Endothelial cell of umbilical vein (primary cell): ENCODE measurements around the gene NHSL2. TPM values are rescaled to one million over a fixed set of nuclear protein-coding genes. Genes with fewer than 3 reads are reported as not detected.

Experiments
- BruUV-seq: library from RNA; stranded (reverse); fragments of 400-500 nt; replicated peaks from 2 replicates; lab custom pipeline; 2021; lab: Mats Ljungman, UMichigan
- CTCF ChIA-PET: fragments of 300-600, 350-600 bp; sonication (Branson Sonifier 250); formaldehyde crosslinking; loops from one replicate; lab custom pipeline; 2021; ENCODE audit warnings: antibody characterized with exemption, inconsistent platforms; lab: Charles Lee
- POLR2A ChIA-PET: fragments of 300-600, 350-600 bp; sonication (Branson Sonifier 250); formaldehyde crosslinking; loops from one replicate; lab custom pipeline; 2021; ENCODE audit warnings: antibody characterized with exemption, inconsistent platforms; lab: Charles Lee
- DNase-seq: peaks from one replicate; pipeline ENCODE4 v3.0.0-alpha.2; 2011; ENCODE audit warnings: low read depth, low spot score
- FAIRE-seq: peaks from 2 replicates; lab custom pipeline; 2011; peaks lifted over from hg19 to GRCh38; lab: Jason Lieb, UNC
- H2AFZ ChIP-seq: 2 replicates; pipeline ENCODE4 v1.6.0; 2012; ENCODE audit warnings: low read depth, low read length, control low read depth, inconsistent platforms
- H3K27ac ChIP-seq: 2 replicates; pipeline ENCODE4 v1.5.1; 2011; ENCODE audit warnings: low read depth, mild to moderate bottlenecking, control low read depth, low read length, moderate library complexity; ENCODE audit not compliant: insufficient read depth
- H3K27me3 ChIP-seq, 2 experiments: 2 replicates each; pipeline versions ENCODE4 v1.6.0 to v1.6.1; 2011; ENCODE audit warnings: low read length in 2 of 2, mixed read lengths in 1 of 2; ENCODE audit not compliant: control insufficient read depth in 2 of 2, insufficient read depth in 2 of 2
- H3K36me3 ChIP-seq, 2 experiments: 2 replicates in 1 of 2; 3 replicates in 1 of 2; pipeline ENCODE4 v1.5.1; 2011; ENCODE audit warnings: low read length in 2 of 2, mild to moderate bottlenecking in 1 of 2, moderate library complexity in 1 of 2; ENCODE audit not compliant: control insufficient read depth in 2 of 2, insufficient read depth in 2 of 2; ENCODE audit errors: extremely low read depth in 1 of 2
- H3K4me1 ChIP-seq: 3 replicates; pipeline ENCODE4 v1.5.1; 2011; ENCODE audit warnings: mild to moderate bottlenecking, low read length; ENCODE audit not compliant: control insufficient read depth, insufficient read depth; ENCODE audit errors: extremely low read depth
- H3K4me2 ChIP-seq: 2 replicates; pipeline ENCODE4 v1.6.1; 2011; ENCODE audit warnings: low read length, control low read depth, mixed read lengths; ENCODE audit not compliant: insufficient read depth
- H3K4me3 ChIP-seq, 3 experiments: fragments of 200-600 bp in 1 of 3; sonication (generic), shearing (Covaris generic) in 1 of 3; replicated peaks in 1 of 3; 2 replicates each; pipeline ENCODE4 v1.5.1; 2011 to 2016; ENCODE audit warnings: control low read depth in 3 of 3, low read length in 3 of 3, mild to moderate bottlenecking in 2 of 3, inconsistent platforms in 1 of 3, low read depth in 1 of 3, moderate library complexity in 1 of 3; ENCODE audit not compliant: insufficient read depth in 1 of 3
- H3K79me2 ChIP-seq: 2 replicates; pipeline ENCODE4 v1.6.0; 2012; ENCODE audit warnings: low read length, inconsistent platforms; ENCODE audit not compliant: control insufficient read depth, insufficient read depth
- H3K9ac ChIP-seq: replicated peaks from 2 replicates; pipeline ENCODE3; 2011; ENCODE audit warnings: low read length, control low read depth; ENCODE audit not compliant: insufficient read depth; ENCODE audit errors: extremely low read depth
- H3K9me1 ChIP-seq: replicated peaks from 3 replicates; pipeline ENCODE4 v1.6.0; 2011; ENCODE audit warnings: mild to moderate bottlenecking, low read length; ENCODE audit not compliant: control insufficient read depth, insufficient read depth; ENCODE audit errors: extremely low read depth
- H3K9me3 ChIP-seq: replicated peaks from 2 replicates; pipeline ENCODE4 v1.5.1; 2012; ENCODE audit warnings: low read length, inconsistent platforms; ENCODE audit not compliant: control insufficient read depth, insufficient read depth
- H4K20me1 ChIP-seq: replicated peaks from 2 replicates; pipeline ENCODE3; 2011; ENCODE audit warnings: mild to moderate bottlenecking, low read length; ENCODE audit not compliant: control insufficient read depth, insufficient read depth; ENCODE audit errors: extremely low read depth
- CTCF ChIP-seq, 2 donors: IDR thresholded peaks; 1 replicate in 1 of 2; 2 replicates in 1 of 2; pipeline ENCODE4 v1.5.1; 2011; ENCODE audit warnings: low read length in 2 of 2, mild to moderate bottlenecking in 2 of 2, moderate library complexity in 2 of 2, control low read depth in 1 of 2, inconsistent platforms in 1 of 2, low read depth in 1 of 2; ENCODE audit not compliant: insufficient read depth in 1 of 2; ENCODE audit errors: extremely low read depth in 1 of 2
- EZH2 ChIP-seq: IDR thresholded peaks from 2 replicates; pipeline ENCODE4 v1.6.1; 2012; ENCODE audit warnings: borderline replicate concordance, low read depth, mild to moderate bottlenecking, moderate library complexity, low read length, inconsistent platforms; ENCODE audit not compliant: severe bottlenecking
- FOS ChIP-seq: IDR thresholded peaks from 2 replicates; pipeline ENCODE4 v1.6.1; 2011; ENCODE audit warnings: mild to moderate bottlenecking, low read length, moderate library complexity, borderline replicate concordance; ENCODE audit not compliant: insufficient read depth
- GATA2 ChIP-seq: IDR thresholded peaks from 2 replicates; pipeline ENCODE4 v1.7.0; 2011; ENCODE audit warnings: low read depth, mild to moderate bottlenecking, moderate library complexity, mixed read lengths, low read length; ENCODE audit not compliant: insufficient read length, insufficient read depth
- JUN ChIP-seq: IDR thresholded peaks from 2 replicates; pipeline ENCODE4 v1.6.1; 2011; ENCODE audit warnings: borderline replicate concordance, low read depth; ENCODE audit not compliant: insufficient read length, insufficient read depth
- MAX ChIP-seq: IDR thresholded peaks from 2 replicates; pipeline ENCODE4 v1.6.1; 2011; ENCODE audit not compliant: insufficient read depth, insufficient read length
- MYC ChIP-seq: IDR thresholded peaks from one replicate; pipeline ENCODE4 v1.6.1; 2011; ENCODE audit warnings: mild to moderate bottlenecking, low read depth, low read length
- POLR2A ChIP-seq: IDR thresholded peaks from 2 replicates; pipeline ENCODE4 v1.6.1; 2012; ENCODE audit warnings: low read depth, mild to moderate bottlenecking, control low read depth, low read length
- POLR2AphosphoS5 ChIP-seq: IDR thresholded peaks from 2 replicates; pipeline ENCODE4 v1.6.1; 2012; ENCODE audit warnings: low read depth, mild to moderate bottlenecking, control low read depth, low read length, moderate library complexity; ENCODE audit not compliant: insufficient read depth
- dilution Hi-C: fragments of 300-500 bp; cut with MboI; formaldehyde crosslinking; loops from one replicate; pipeline ENCODE4 v1.15.0; 2019; ENCODE audit warnings: low sequenced_read_pairs; ENCODE audit not compliant: extremely low pct_ligation_motif_present
- intact Hi-C: fragments of 100-400 bp; cut with micrococcal nuclease; formaldehyde crosslinking; loops from one replicate; pipeline ENCODE4 v1.10.0; 2022
- polyA plus RNA-seq, 4 experiments: library from polyadenylated mRNA; depleted of rRNA in 3 of 4; stranded (reverse) in 3 of 4; unstranded in 1 of 4; fragments of >200 nt; gene quantifications; 2 replicates each; pipeline versions ENCODE4 v1.2.1 to v1.2.3, GENCODE V29; 2011 to 2012; ENCODE audit warnings: missing spikeins in 1 of 4
- total RNA-seq: library from RNA; stranded (reverse); gene quantifications from 2 replicates; pipeline ENCODE4 v1.2.3, GENCODE V29; 2021

NHSL2 gene
- total and polyA plus RNA-seq, 2 donors (not counting 3 experiments of a cell fraction or from before 2014, with no cell fraction given): 23.5 to 49.9 TPM

GRCh38 chrX:72101597-72102037, 191.0 kb downstream of the NHSL2 start:
- peak; percentile 87 for FAIRE-seq
- Histone ChIP-seq H3K9me3 (no peaks in the 10 kb centered on the region), H3K4me3 (no peak overlapping the region), H2AFZ (no peak overlapping the region), H3K27ac (no peak overlapping the region), H3K4me2 (no peak overlapping the region), H3K9ac (no peak overlapping the region), H3K27me3 (no peaks in the 10 kb centered on the region), H3K79me2 (peaks cover 27% of the 10 kb centered on the region), H3K9me1 (no peaks in the 10 kb centered on the region), H3K4me1 (peaks cover 5% of the 10 kb centered on the region), H3K36me3 (no peaks in the 10 kb centered on the region), H4K20me1 (no peaks in the 10 kb centered on the region)
- no peak for DNase-seq
- POLR2A ChIA-PET: no interaction called here
- no peak for TF ChIP-seq POLR2A
- TF ChIP-seq FOS: no peak
- TF ChIP-seq JUN: no peak
- no peak for TF ChIP-seq GATA2
- TF ChIP-seq POLR2AphosphoS5: no peak
- TF ChIP-seq MAX: no peak
- TF ChIP-seq CTCF (IDR thresholded peaks at IDR 0.05; ENCODE audit: extremely low read depth in 1 of 2, insufficient read depth in 1 of 2, low read depth in 1 of 2, low read length in 2 of 2): no peak
- TF ChIP-seq EZH2: no peak
- no peak for TF ChIP-seq MYC
- BruUV-seq: no TSS peak
- CTCF ChIA-PET: interaction anchor here (0.9 kb wide), 1 partner anchor 79 kb away, joined by 5 read pairs; no protein-coding TSS in a partner anchor
- dilution Hi-C loops: no loop called here
- intact Hi-C loops: no loop called here
